Measurements from ENCODE around the gene CPVL.

The CPVL gene

GRCh38 chr7:29080803-29081202 is 65.5 kb downstream of the CPVL start:
- no peak overlapping the region for H3K4me3 ChIP-seq (ENCODE audit: low read length)
- TF ChIP-seq EZH2phosphoT487 (IDR thresholded peaks at IDR 0.05; ENCODE audit: low read depth) (no peak), CTCF (IDR thresholded peaks at IDR 0.05; ENCODE audit: low read depth, low read length) (no peak)
- H3K4me1 ChIP-seq (ENCODE audit: low read length) = peaks cover 14% of the 10 kb centered on the region
- peaks cover 88% of the 10 kb centered on the region for H4K20me1 ChIP-seq (ENCODE audit: insufficient read depth, low read length)
- H2AFZ ChIP-seq (ENCODE audit: low read depth, low read length) = no peak overlapping the region
- no peaks in the 10 kb centered on the region for H3K79me2 ChIP-seq (ENCODE audit: low read length)
- H3K9me3 ChIP-seq (ENCODE audit: insufficient read depth, low read length) = no peaks in the 10 kb centered on the region
- no peaks in the 10 kb centered on the region for H3K36me3 ChIP-seq (replicated peaks; ENCODE audit: low read depth, low read length)
- no peak overlapping the region for H3K4me2 ChIP-seq (ENCODE audit: low read length)
- H3K27ac ChIP-seq (ENCODE audit: low read length) = no peak overlapping the region
- H3K27me3 ChIP-seq (ENCODE audit: low read depth, low read length) = peaks cover 88% of the 10 kb centered on the region
- H3K9ac ChIP-seq (ENCODE audit: low read length) = no peak overlapping the region

- no peak overlapping the region for H3K27ac ChIP-seq (ENCODE audit: low read length)
- H3K4me2 ChIP-seq (ENCODE audit: low read length) = no peak overlapping the region
- no peak overlapping the region for H3K4me3 ChIP-seq (ENCODE audit: low read length)
- no peaks in the 10 kb centered on the region for H3K79me2 ChIP-seq (ENCODE audit: low read length)
- TF ChIP-seq CTCF (IDR thresholded peaks at IDR 0.05; ENCODE audit: low read depth, low read length) (no peak), EZH2phosphoT487 (IDR thresholded peaks at IDR 0.05; ENCODE audit: low read depth) (no peak)
- H3K4me1 ChIP-seq (ENCODE audit: low read length) = no peaks in the 10 kb centered on the region
- H2AFZ ChIP-seq (ENCODE audit: low read depth, low read length) = no peak overlapping the region
- H3K36me3 ChIP-seq (replicated peaks; ENCODE audit: low read depth, low read length) = no peaks in the 10 kb centered on the region
- H3K9ac ChIP-seq (ENCODE audit: low read length) = no peak overlapping the region
- peaks cover 72% of the 10 kb centered on the region for H4K20me1 ChIP-seq (ENCODE audit: insufficient read depth, low read length)
- no peaks in the 10 kb centered on the region for H3K9me3 ChIP-seq (ENCODE audit: insufficient read depth, low read length)
- H3K27me3 ChIP-seq (ENCODE audit: low read depth, low read length) = peaks cover 95% of the 10 kb centered on the region
These were observed 67.8 kb downstream of the CPVL start for GRCh38 chr7:29078311-29079260.

- H3K9me3 ChIP-seq (ENCODE audit: insufficient read depth, low read length) = no peaks in the 10 kb centered on the region
- H3K79me2 ChIP-seq (ENCODE audit: low read length) = no peaks in the 10 kb centered on the region
- TF ChIP-seq EZH2phosphoT487 (IDR thresholded peaks at IDR 0.05; ENCODE audit: low read depth) = no peak
- no peak for TF ChIP-seq CTCF (IDR thresholded peaks at IDR 0.05; ENCODE audit: low read depth, low read length)
- no peaks in the 10 kb centered on the region for H3K4me1 ChIP-seq (ENCODE audit: low read length)
- no peak overlapping the region for H3K4me2 ChIP-seq (ENCODE audit: low read length)
- H3K9ac ChIP-seq (ENCODE audit: low read length) = no peak overlapping the region
- no peak overlapping the region for H2AFZ ChIP-seq (ENCODE audit: low read depth, low read length)
- no peak overlapping the region for H3K27ac ChIP-seq (ENCODE audit: low read length)
- H3K27me3 ChIP-seq (ENCODE audit: low read depth, low read length) = peaks cover 95% of the 10 kb centered on the region
- H3K36me3 ChIP-seq (replicated peaks; ENCODE audit: low read depth, low read length) = no peaks in the 10 kb centered on the region
- H4K20me1 ChIP-seq (ENCODE audit: insufficient read depth, low read length) = peaks cover 72% of the 10 kb centered on the region
- H3K4me3 ChIP-seq (ENCODE audit: low read length) = no peak overlapping the region
These were observed 68.5 kb downstream of the CPVL start for GRCh38 chr7:29077854-29078253.

- no peaks in the 10 kb centered on the region for H3K9me3 ChIP-seq (ENCODE audit: insufficient read depth, low read length)
- no peak overlapping the region for H2AFZ ChIP-seq (ENCODE audit: low read depth, low read length)
- H4K20me1 ChIP-seq (ENCODE audit: insufficient read depth, low read length) = peaks cover 67% of the 10 kb centered on the region
- H3K9ac ChIP-seq (ENCODE audit: low read length) = no peak overlapping the region
- no peak overlapping the region for H3K4me3 ChIP-seq (ENCODE audit: low read length)
- no peak overlapping the region for H3K27ac ChIP-seq (ENCODE audit: low read length)
- H3K27me3 ChIP-seq (ENCODE audit: low read depth, low read length) = peaks cover 94% of the 10 kb centered on the region
- H3K36me3 ChIP-seq (replicated peaks; ENCODE audit: low read depth, low read length) = no peaks in the 10 kb centered on the region
- TF ChIP-seq EZH2phosphoT487 (IDR thresholded peaks at IDR 0.05; ENCODE audit: low read depth) = no peak
- no peak for TF ChIP-seq CTCF (IDR thresholded peaks at IDR 0.05; ENCODE audit: low read depth, low read length)
- no peak overlapping the region for H3K4me2 ChIP-seq (ENCODE audit: low read length)
- H3K4me1 ChIP-seq (ENCODE audit: low read length) = no peaks in the 10 kb centered on the region
- no peaks in the 10 kb centered on the region for H3K79me2 ChIP-seq (ENCODE audit: low read length)
These were observed 69.2 kb downstream of the CPVL start for GRCh38 chr7:29077176-29077575.

Data from OCI-LY3 (cell line).